ENCODE results near the gene HRG. TPM values are rescaled to one million over a fixed set of nuclear protein-coding genes. Genes with fewer than 3 reads are reported as not detected.

Gene HRG
- total and polyA plus RNA-seq, 8 donors: not detected

Small RNA genes lying within 50 kb of the gene (small RNA-seq; reads per million reads assigned to genes)
- gene RF00017: 0 reads per million in 4 donors

Other genes starting within 250 kb of the HRG start
- 1 to 10 TPM in 3 of 5 donors, not detected in 2; 1.8 to 4.3 (median 2.8) TPM for gene CRYGS, start 121.6 kb upstream of the HRG start, total RNA-seq
- 1 to 10 TPM; 5.0 to 6.6 (median 5.9) TPM for gene CRYGS, start 121.6 kb upstream of the HRG start, polyA plus RNA-seq
- 10 to 100 TPM in 3 of 5 donors, 1 to 10 TPM in 2; 5.3 to 16.5 (median 10.4) TPM for gene TBCCD1, start 98.7 kb upstream of the HRG start, total RNA-seq
- gene TBCCD1, start 98.7 kb upstream of the HRG start, polyA plus RNA-seq: 1 to 10 TPM; 3.5 to 4.4 (median 4.0) TPM
- 10 to 100 TPM; 17.0 to 62.1 (median 31.6) TPM for gene DNAJB11, start 95.3 kb upstream of the HRG start, total RNA-seq
- 10 to 100 TPM; 17.7 to 33.9 (median 32.2) TPM for gene DNAJB11, start 95.3 kb upstream of the HRG start, polyA plus RNA-seq
- gene AHSG, start 53.0 kb upstream of the HRG start, total RNA-seq: under 1 TPM in 1 of 5 donors, not detected in 4; 0.92 TPM
- gene AHSG, start 53.0 kb upstream of the HRG start, polyA plus RNA-seq: not detected
- gene FETUB, start 25.6 kb upstream of the HRG start, total RNA-seq: not detected
- under 1 TPM in 1 of 3 donors, not detected in 2; 0.63 TPM for gene FETUB, start 25.6 kb upstream of the HRG start, polyA plus RNA-seq
- not detected for gene KNG1, start 51.3 kb downstream of the HRG start, total RNA-seq
- under 1 TPM in 1 of 3 donors, not detected in 2; 0.18 TPM for gene KNG1, start 51.3 kb downstream of the HRG start, polyA plus RNA-seq
- 1,000 to 10,000 TPM in 1 of 5 donors, 100 to 1,000 TPM in 4; 165 to 1,058 (median 464) TPM for gene EIF4A2, start 117.6 kb downstream of the HRG start, total RNA-seq
- gene EIF4A2, start 117.6 kb downstream of the HRG start, polyA plus RNA-seq: 100 to 1,000 TPM; 313 to 569 (median 319) TPM
- gene RFC4, start 140.5 kb downstream of the HRG start, total RNA-seq: 100 to 1,000 TPM in 1 of 5 donors, 10 to 100 TPM in 2, 1 to 10 TPM in 1, not detected in 1; 3.2 to 121 (median 28.4) TPM
- gene RFC4, start 140.5 kb downstream of the HRG start, polyA plus RNA-seq: 10 to 100 TPM; 13.1 to 25.2 (median 21.2) TPM
- 10 to 100 TPM in 1 of 5 donors, 1 to 10 TPM in 2, under 1 TPM in 1, not detected in 1; under 0.01 to 11.1 (median 6.5) TPM for gene ADIPOQ, start 176.7 kb downstream of the HRG start, total RNA-seq
- 1 to 10 TPM in 1 of 3 donors, under 1 TPM in 2; 0.13 to 1.4 (median 0.25) TPM for gene ADIPOQ, start 176.7 kb downstream of the HRG start, polyA plus RNA-seq